GM21526 (cell line): Measurements from ENCODE around the gene MECR.

Source experiments
- ATAC-seq: cut with Tn5 transposase; IDR thresholded peaks from one replicate; pipeline ENCODE4 v1.9.1; 2021; ENCODE audit warnings: moderate library complexity; ENCODE audit not compliant: unreplicated experiment, low FRiP score

The MECR gene

DNA sequence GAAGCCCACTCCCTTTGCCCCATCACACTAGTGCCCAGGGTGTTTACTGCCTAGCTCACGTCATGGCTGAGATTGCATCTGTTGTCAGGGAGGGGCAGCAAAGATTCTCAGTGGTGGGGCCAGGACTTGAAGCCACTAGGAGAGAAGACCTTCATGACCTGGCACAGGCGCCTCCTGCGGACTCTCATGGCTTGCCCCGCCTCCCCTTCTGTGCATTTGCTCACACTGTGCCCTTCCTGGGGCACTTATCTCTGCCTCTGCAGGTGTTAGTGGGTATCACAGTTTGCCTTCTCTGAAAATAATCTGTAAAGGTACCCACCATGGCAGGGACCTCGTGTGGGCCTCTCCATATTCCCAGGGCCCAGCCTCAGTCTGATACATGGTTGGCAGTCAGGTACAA, 25.7 kb upstream of the MECR start:
- no peak for ATAC-seq

DNA sequence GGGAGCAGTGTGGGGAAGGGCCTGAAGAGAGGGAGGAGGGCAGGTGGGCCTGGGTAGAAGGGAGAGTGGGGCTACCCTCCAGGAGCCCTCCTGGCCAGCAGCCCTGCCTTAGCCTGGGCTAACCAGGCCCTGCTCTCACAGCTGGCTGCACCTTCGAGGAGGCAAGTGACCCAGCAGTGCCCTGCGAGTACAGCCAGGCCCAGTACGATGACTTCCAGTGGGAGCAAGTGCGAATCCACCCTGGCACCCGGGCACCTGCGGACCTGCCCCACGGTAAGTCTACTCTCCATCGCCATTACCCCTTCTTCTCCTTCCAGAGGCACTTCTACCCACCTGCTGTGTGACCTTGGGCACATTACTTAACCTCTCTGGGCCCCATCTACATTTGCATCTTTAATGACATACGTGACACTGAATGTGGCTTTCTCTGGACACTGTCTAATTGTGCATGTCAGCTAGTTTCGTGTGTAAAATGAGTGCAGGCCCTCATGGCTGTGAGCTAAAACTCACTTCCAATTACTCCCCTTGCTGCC, 24.5 kb upstream of the MECR start:
- ATAC-seq, result no peak

DNA sequence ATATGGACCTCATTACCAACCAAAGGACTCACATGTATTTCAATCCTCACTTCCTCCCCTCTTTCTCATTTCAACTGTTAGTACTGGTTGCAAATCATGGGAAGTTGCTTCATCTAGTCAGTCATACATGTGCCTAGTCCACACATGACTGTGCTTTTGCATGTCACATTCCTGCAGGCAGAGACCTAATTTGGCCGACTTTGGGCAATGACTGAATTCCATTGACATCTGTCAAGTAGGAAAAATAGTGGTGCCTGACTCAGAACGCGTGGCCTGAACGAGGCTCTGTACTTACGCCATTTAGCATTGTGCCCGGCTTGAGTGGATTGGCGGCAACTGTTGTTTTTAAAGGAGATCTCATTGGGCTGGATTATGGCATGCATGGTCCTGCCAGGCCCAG, 23.6 kb upstream of the MECR start:
- no peak for ATAC-seq

DNA sequence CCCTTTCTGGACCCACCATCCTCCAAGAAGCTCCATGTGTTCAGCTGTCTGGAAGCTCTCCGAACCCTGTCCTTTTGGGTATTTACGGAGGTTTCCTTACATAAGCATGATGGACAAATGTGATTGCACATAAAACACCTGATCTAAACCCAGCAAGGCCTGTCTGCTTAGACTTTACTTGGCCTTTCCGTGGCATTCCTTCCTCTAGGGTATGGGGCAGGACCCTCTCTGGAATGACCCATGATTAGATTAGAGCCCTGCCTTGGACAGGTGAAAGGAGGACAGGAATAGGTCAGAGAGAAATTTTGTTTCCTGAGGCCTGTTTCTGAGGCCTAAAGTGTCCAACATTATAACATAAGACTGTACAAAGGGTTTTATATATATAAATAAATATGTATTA, 22.4 kb upstream of the MECR start:
- no peak for ATAC-seq

DNA sequence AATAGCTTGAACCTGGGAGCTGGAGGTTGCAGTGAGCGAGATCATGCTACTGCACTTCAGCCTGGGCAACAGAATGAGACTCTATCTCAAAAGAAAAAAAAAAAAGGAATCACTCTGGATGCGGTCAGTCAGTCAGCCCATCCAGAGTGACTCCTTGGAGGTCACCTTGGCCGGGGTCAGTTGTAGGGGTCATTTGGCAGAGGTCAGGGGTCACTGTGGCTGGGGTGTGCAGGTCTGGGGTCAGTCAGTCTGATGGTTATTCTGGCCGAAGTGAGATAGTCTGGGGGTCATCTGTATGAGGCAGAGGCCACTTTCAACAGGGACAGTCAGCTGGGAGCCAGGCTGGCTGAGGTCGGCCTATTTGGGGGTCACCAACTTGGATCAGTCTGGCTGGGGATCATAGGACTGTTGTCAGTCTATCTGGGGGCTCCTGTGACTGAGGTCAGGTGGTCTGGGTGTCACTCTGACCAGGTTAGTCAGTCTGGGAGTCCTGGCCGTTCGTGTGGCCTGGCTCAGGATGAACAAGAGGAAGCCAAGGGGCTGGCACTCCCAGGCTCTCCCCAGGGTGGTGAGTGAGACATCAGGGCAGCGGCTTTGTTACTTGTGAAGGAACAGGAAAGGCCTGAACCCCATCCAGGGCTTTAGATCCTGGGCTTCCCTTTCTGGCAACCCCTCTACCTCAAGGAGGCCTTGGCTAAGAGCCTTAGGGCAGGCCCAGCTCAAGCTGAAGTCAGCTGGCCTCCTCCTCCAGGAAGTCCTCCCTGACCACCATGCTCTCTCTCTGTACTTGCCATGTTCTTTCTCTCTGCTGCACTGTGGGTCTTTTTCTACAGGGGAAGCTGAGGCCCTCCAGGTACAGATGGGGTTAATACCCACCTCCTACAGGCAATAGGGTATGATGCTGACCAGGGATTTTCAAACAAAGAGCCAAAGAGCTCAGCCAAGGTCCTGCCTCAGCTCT, 20.7 kb upstream of the MECR start:
- no peak for ATAC-seq

DNA sequence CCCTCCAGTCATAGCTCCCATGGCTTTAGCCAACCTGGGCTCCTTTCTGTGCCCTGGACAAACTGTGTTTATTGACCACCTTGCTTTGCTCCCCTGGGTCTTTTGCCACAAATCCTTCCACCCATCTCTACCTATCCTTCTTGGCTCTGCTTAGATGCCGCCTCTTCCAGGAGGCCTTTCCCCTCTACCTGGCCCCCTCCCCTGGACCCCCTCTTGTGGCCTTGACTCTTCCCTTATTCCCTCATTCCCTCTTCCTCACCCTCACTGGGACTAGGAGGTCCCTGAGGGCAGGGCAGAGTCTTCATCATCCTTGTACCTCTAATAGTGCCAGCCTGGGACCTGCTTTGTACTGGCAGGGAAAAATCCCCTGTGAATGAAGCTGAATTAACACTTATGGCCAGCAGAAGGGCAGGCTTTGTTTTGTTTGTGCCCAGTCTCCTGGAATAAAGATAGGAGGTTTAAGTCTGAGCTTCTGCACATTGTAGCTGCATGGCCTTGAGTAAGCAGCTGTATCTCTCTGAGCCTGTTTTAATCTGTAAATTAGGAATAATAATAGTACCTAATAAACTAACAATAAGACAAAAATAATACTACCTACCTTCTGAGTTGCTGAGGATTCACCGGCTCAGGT, 19.3 kb upstream of the MECR start:
- ATAC-seq, result no peak

DNA sequence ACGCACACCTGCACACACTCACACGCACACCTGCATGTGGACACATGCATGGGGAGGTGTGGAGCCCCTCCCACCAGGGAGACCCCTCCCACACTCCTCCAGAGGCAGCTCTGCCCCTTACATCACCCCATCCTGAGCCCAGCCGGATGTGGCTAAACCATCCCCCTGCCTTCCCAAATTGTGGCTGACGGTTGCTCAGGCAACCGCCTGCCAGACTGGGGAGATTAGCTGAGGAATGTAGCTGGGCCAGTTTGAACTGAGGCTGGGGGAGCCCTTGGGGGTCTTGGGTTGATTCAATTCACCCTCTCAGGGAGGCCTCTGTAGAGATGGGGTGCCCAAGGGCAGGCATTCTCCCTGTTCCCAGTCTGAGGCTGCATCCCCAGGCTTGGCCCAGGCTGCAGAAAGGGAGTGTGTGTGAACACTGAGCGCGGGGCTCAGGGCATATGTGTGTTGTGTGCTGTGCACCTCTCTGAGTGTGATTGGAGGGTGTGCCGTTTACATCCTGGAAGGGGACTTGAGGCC, 18.5 kb upstream of the MECR start:
- no peak for ATAC-seq

DNA sequence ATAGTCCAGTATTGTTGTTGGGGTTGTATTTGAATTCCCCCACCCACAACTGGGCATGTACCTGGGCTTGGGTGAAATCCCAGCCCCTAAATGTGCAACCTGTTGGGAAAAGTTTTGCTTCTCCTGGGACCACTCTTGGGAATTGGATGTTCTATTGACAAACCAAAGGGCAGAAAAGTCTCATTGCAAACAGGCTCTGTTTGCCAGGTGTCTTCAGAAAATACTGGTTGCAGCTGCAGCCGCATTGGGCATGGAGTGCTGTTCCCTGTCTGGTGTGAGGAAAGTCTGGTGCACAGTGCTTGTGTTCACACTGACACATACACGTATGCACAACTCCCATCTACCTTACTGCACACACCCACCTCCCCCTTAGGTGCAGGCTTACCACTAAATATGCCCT, 17.7 kb upstream of the MECR start:
- no peak for ATAC-seq

DNA sequence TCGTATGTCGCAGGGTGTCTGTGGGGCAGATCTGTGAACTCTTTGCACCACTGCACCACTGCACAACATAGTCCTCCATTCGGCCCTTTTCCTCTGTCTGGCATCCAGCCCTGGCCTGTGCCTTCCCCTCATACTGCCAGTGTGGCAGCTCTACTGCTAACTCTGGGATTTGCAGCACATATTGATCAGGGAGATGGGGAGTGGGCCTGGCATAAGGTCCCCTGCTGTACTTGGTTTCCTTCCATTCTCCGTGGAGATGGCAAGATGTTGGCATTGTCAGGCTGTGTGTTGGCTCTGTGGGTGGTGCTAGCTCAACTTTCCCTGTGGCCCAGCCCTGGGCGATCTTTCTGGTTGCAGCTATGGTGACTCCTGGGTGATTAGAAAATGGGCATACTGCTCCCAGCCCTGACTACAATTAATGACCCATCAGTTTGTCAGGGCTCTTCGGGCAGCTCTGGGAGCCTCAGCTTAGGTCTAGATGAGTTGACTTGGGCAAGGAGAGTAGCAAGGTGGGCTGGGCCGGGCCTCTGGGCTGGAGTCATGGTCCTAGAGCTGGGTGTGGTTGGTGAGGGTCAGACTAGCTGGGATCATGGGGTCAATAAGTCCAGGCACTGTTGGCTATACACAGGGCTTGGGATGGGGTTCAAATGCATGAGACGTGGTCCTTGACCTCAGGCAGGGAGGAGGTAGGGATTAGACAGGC, 17.0 kb upstream of the MECR start:
- ATAC-seq, result no peak

DNA sequence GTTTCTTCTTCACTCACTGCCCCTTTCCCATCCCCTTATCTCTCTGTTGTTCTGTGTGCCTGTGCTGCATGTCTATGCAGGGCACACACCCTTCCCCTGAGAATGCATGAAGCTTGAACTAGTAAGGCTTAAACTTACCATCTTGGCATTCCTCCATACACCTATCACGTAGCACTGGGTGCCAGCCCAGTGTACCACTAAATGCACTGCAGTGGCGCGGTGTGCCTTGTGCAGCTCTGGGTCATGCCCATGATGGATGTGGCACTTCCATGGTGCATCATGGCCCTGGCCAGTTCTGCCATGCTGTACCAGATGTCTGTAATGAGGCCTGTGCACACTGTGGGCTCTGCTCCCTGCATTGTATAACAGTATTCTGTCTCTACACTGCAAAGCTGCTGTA, 16.3 kb upstream of the MECR start:
- ATAC-seq, result no peak

DNA sequence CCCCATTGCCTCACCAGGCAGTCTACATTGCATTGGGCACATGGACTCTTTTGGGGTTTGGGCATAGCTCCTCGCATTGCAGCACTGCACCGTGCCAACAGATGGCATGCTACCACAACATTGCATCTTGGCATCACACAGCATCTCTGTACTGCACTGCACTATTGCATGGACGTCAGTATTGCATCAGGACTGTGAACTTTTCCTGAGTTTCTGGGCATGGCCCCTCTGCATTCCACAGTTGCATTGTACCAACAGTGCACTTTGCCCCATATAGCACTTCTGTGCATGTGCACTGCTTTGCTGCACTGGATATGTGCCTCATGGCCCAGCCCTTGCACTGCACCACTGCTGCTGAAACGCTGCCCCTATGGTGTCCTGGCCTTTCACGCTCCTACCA, 15.1 kb upstream of the MECR start:
- no peak for ATAC-seq

DNA sequence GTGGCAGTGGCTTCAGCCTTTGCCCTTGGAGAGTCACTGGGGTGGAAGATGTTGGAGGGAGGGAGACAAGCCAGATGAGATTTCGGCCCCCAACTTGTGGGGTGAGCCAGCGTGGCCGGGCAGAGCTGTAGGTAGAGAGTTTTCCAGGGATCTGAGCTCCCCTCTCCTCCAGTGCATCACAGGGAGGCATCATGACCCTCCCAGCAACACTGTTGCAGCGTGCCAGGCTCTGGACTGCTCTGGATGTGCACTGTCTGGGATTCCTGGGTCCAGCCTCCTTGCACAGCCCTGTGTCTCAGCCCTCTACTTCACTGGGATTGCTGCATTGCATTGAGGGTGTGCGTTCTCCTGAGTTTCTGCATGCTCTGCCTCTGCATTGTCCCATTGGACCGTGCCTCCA, 14.5 kb upstream of the MECR start:
- no peak for ATAC-seq

DNA sequence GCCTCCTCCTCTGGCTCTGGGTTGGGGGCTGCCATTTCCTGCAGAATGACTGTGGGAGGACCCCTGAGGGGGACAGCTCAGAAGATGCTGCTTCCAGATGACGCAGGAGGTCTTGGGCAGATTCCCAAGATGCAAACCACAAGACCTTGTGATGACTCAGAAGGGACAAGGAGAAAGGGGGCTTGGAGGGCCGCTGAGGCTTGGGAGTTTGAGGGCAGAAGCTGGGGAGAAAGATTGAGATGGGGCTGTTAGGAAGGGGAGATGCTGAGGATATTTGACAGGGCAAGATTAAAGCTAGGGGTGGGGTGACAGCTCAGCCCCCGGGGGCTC, 13.1 kb upstream of the MECR start:
- ATAC-seq, result no peak

DNA sequence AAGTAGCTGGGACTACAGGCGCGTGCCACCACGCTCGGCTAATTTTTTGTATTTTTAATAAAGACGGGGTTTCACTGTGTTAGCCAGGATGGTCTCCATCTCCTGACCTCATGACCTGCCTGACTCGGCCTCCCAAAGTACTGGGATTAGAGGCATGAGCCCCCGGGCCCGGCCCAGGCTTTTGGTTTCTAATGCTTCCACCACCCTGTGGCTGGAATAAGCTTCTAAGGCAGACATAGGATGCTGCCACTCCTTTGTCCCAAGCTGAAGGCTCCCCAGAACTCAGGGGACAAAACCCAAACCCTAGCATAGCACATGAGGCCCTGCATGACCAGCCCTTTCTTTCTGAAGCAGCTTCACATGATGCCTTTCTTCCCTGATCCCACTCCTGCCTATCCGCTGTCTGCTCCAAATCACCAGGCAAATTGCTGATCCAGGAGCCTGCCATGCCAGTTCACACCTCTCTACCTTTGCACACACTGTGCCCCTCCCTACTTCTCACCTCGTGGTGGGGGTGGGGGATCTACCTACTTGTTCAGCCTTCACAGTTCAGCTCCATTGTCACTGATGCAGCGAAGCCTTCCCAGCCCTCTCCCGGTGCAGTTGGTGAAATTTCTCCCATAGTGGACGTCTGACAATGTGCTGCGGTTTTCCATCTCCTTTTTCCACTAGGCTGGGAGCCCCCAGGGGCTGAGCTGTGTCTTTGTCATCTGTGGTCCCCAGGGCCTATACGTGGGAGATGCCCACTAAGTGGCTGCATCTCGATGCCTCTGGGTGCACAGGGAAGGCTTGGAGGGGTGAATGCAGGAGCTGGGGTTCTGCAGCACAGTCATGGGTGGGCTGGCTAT, 12.5 kb upstream of the MECR start:
- ATAC-seq, result no peak

DNA sequence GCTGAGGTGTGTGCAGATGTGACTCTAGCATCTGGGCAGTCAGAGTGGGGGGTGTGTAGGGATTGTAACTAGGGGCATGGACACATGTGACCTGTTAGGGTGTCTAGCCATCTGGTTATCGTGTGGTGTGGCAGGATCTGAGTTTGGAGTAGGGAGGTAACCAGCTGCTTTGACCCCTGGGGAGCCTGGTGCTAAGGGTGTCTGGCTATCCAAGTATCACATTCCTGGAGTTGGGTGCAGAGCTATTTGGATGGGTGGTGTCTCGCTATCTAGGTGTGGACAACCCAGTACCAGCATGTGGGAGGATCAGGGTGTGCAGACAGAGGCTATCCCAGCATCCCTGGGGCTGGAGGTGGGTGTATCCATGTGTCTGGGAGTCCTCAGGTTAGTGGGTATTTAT, 10.3 kb upstream of the MECR start:
- ATAC-seq, result no peak

DNA sequence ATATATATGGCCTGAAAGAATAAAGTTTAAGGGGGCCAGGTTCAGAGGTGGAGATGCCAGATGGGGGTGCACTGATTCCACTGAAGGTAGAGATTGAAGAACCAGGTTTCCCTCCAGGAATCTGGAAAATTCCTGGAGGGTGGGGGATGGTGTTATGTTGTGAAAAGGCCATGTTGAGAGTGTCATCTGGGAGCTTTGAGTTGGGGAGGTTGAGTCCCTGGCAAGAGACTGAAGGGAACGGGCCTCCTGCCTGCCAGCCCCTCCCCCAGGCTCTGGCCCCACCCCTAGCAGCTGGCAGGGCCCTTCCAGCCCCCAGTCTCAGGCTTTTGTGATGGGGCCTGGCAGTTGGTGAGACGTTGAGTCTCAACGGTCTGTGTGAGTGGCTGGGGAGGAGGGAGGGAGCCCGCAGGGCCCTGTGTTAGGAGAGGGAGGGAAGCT, 9.7 kb upstream of the MECR start:
- ATAC-seq, result no peak

DNA sequence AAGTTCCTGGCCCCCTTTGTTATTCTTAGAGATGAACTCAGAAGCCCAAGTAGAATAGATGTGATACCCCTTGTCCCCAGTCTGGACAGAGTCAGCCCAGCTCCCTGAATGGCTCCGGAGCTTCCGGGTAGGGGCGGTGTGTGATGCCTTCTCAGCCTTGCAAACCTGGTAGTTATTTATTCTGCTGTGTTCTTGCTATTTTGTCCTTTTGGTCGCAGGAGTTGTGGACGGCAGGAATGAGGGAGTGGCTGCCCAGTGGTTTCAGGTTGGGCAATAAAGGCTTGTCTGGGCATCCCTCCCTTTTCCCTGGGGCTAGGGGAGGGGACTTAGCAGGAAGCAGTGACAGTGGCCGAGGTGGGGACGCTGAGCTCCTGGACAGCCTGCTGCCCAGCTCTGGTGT, 8.4 kb upstream of the MECR start:
- ATAC-seq, result no peak

DNA sequence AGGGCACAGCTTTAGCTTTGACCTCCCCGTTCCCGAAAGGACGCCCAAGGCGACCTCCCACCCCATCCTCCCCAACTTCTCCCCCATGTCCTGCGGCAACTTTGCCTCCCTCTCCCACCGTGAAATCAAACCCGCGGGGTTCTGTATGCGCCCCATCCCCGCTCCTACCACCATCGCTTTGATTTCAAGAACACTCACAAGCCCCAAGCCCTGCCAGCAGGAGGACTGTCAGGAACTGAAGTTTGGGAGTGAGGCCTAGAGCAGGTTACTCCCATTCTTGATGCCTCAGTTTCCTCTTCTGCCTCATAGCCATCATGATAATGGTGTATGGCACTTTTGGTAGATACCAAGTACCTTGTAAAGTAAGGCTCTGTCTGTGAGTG, 7.9 kb upstream of the MECR start:
- no peak for ATAC-seq

DNA sequence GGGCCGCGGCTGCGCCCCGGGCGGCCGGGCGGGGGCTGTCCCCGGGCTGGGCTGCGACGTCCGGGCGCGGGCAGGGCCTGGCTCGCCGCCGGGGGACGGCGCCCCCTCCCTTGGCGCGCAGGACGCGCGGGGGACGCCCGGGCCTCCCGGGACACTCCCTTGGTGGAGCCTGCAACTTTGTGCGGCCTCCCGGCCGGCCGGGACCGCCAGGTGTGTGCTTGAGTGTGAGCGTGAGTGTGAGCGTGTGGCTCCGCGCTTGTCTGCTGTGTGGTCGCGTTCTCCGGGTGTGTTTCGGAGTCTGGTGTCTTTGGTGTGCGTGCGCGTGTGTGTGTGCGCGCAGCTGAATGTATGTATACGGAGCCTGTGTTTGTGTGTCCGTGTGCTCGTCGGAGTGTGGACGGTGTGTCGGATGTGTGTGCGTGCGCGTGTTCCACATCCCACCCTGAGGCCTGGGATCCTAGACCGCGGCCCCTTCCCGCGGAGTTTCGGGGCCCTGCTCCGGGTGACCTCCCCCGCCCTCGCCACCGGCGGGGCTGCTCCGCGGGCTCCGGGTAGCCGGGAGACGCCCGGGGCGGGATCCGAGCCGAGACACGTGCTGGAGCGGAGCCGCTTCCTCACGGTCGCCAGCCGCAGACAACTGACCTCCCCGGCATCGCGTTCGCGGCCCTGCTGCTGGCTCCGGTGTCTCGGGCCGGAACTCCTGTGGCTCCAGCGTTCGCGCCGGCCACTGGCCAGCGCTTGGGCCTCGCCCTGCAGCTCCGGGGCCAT, 7.3 kb upstream of the MECR start:
- ATAC-seq, result no peak
